Activated effector memory CD4-positive, alpha-beta T cell treated with Interleukin-2 at 50 U/mL for 16 hours (primary cell): ENCODE measurements around the gene PRKAR1B.

Source experiments
- DNase-seq: peaks from one replicate; pipeline ENCODE4 v3.0.0-alpha.2; 2020

The PRKAR1B gene

GRCh38 chr7:503575-504111 is 223.4 kb downstream of the PRKAR1B start:
- DNase-seq, result no peak

GRCh38 chr7:502296-502695 is 224.8 kb downstream of the PRKAR1B start:
- no peak for DNase-seq

- no peak for DNase-seq
These were observed 225.6 kb downstream of the PRKAR1B start for GRCh38 chr7:501526-501925.

- no peak for DNase-seq
These were observed 226.3 kb downstream of the PRKAR1B start for GRCh38 chr7:500521-501420.

GRCh38 chr7:499853-500485 is 227.1 kb downstream of the PRKAR1B start:
- DNase-seq, result no peak
